ENCODE measurements around the gene EHD4.

DNA sequence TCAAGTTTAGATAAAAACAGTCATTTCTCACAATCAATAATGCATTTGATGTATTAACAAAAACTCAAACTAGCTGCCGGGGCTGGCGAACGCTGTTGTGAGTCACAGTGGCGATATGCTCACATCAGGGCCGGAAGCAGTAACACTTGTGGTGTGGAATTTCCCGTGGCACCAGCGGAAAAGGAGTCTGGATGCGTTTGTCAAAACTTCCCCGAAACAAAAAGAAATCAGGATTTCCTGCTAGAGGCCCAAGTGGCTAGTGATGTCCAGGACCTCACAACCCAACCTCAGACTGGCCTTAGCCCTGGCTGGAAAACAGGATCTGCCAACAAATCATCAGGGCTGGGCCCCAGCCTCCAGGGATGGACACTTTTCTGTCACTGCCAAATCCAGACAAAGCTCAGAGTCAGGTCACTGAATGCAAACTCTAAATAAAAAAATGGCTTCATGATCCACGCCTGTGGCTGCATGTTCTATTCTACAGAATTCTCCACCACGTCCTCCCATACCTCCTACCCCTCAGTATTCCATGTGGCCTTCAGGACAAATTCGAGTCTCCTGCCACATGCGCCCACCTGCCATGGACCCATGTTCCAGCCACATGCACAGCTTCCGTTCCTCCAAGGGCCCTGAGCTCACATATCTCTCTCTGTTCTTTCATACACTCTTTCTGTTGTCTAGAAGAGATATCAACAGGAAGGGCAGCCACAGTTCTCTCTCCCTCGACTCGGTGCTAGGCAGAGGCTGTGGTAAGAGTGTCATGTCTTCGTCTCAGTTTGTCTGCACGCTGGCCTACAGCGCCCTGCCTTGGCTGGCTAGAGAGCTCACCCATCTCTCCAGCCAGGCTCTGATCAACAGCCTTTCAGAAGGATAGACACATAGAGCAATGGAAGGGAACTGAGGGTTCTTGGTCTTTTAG is 35.4 kb downstream of the EHD4 start:
- TF ChIP-seq, protein P1, sequence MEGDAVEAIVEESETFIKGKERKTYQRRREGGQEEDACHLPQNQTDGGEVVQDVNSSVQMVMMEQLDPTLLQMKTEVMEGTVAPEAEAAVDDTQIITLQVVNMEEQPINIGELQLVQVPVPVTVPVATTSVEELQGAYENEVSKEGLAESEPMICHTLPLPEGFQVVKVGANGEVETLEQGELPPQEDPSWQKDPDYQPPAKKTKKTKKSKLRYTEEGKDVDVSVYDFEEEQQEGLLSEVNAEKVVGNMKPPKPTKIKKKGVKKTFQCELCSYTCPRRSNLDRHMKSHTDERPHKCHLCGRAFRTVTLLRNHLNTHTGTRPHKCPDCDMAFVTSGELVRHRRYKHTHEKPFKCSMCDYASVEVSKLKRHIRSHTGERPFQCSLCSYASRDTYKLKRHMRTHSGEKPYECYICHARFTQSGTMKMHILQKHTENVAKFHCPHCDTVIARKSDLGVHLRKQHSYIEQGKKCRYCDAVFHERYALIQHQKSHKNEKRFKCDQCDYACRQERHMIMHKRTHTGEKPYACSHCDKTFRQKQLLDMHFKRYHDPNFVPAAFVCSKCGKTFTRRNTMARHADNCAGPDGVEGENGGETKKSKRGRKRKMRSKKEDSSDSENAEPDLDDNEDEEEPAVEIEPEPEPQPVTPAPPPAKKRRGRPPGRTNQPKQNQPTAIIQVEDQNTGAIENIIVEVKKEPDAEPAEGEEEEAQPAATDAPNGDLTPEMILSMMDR (IDR thresholded peaks at IDR 0.05), result no peak
- no peak for TF ChIP-seq POLR2A (IDR thresholded peaks at IDR 0.05)
